Fibroblast of upper back skin (primary cell): Measurements from ENCODE around the gene IRAK2.
A peak's percentile ranks its signal among the peaks of the same experiment; 100 is the strongest.

Experiments
- DNase-seq: peaks from one replicate; pipeline ENCODE4 v3.0.0-alpha.2; 2013

The IRAK2 gene

GRCh38 chr3:10285272-10286132 is 120.8 kb downstream of the IRAK2 start:
- no peak for DNase-seq

GRCh38 chr3:10286133-10286524 is 121.4 kb downstream of the IRAK2 start:
- no peak for DNase-seq

GRCh38 chr3:10286596-10287295 is 122.0 kb downstream of the IRAK2 start:
- peak; percentile 94 for DNase-seq

GRCh38 chr3:10287936-10288574 is 123.3 kb downstream of the IRAK2 start:
- DNase-seq = no peak

- DNase-seq = no peak
Measured at GRCh38 chr3:10288575-10288960, 123.8 kb downstream of the IRAK2 start.

- no peak for DNase-seq
Measured at GRCh38 chr3:10289077-10289476, 124.4 kb downstream of the IRAK2 start.

- no peak for DNase-seq
Measured at GRCh38 chr3:10289787-10290355, 125.2 kb downstream of the IRAK2 start.

- DNase-seq = no peak
Measured at GRCh38 chr3:10290481-10291176, 125.9 kb downstream of the IRAK2 start.

GRCh38 chr3:10291641-10292040 is 126.9 kb downstream of the IRAK2 start:
- no peak for DNase-seq

GRCh38 chr3:10292505-10293419 is 128.0 kb downstream of the IRAK2 start, which contains the start of gene GHRL:
TSS of gene GHRL (minus strand) at chr3:10292947. CDS start at chr3:10290180, 2,767 bp downstream.
- no peak for DNase-seq
